NCI-H510A treated with DMSO at 0.1 percent for 48 hours (cell line): ENCODE data around the gene TYW3.
"Not testable (repeated sequence)": the region's sequence is repeated elsewhere in the genome, so short reads cannot be mapped to it uniquely, and the experiment has no call there.

Source experiments
- DNase-seq: peaks from one replicate; lab custom pipeline; 2025; lab: John Stamatoyannopoulos, UW

TYW3 gene

DNA sequence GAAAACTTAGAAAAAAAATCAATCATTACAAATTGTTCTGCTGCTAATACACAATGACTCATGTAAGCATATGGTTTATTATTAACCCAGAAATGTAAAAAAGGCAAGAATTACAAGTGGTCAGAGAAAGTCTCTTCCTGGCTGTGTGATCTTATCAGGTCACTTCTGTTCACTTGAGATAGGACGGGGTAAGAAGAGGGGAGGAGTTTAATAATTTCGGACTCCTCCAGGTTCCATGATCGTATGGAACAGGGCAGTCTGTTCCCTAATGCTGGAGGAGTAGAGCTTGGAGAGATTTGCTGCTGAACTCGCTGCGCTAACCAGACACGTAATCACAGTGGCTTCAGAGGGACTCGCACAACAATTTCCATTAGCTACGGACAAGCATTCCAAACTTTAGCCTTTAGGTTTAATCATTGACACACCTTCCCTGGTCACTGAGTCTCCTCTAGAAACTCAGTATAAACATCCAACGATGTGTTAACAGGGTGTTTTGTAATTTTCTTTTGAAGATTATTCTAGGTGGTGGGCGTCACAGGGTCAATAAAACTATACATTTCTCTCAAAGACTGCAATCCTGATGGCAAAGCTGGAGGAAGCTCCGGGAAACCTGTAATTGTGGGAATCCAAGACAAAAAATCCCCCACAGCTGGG, 1.4 kb upstream of the TYW3 start:
- DNase-seq, result no peak

DNA sequence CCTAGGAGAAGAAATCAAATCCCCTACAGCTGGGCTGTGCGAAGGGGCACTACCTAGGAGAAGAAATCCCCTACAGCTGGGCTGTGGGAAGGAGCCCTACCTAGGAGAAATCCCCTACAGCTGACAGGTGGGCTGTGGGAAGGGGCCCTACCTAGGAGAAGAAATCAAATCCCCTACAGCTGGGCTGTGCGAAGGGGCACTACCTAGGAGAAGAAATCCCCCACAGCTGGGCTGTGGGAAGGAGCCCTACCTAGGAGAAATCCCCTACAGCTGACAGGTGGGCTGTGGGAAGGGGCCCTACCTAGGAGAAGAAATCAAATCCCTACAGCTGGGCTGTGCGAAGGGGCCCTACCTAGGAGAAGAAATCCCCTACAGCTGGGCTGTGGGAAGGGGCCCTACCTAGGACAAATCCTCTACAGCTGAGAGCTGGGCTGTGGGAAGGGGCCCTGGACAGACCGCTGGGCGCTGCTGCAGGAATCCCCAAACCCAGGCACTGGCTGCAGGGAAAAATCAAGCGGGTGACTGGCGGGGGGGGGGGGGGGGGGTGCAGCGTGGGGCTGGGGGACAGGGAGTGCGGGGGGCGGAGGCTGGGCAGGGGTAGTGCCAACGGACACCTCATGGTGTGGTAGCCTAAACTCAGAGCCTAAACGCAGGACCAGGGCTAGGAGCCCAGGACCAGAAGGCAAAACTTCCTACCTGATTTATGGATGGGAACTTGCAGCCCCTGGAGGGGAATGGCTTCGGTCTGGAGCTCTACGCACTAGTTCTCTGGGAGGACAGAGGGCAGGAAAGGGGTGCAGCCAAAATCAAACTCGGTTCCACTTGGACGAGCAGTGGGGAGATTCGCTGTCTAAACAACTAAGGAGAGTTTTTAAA, 643 bp upstream of the TYW3 start:
- DNase-seq, result not testable (repeated sequence)

- DNase-seq, result peak; percentile 93
These were observed 892 bp downstream of the TYW3 start for GRCh38 chr1:74733604-74734484.

- DNase-seq, result no peak
These were observed 4.4 kb downstream of the TYW3 start for GRCh38 chr1:74737333-74737732.

- DNase-seq, result not testable (repeated sequence)
These were observed 7.5 kb downstream of the TYW3 start for GRCh38 chr1:74740307-74740980.

- DNase-seq, result not testable (repeated sequence)
These were observed 12.3 kb downstream of the TYW3 start for GRCh38 chr1:74745247-74745646.

DNA sequence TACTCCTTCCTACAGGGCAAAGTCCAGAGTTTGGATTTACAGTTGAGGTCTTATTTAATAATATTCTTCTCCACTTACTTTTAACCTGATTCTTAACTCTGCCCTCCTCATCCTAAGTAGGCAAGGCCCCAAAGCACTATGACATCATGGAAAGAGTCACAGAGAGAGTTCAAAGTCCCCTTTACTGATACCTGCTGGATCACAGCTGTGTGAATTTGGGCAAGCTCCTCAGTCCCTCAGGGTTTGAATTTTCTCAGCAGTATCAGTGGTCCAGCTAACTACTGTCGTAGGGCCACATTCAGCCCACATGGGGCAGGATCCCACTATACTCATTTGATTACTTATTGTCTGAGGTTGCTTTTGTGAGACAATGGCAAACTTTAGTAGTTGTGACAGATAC, 16.0 kb downstream of the TYW3 start:
- no peak for DNase-seq

DNA sequence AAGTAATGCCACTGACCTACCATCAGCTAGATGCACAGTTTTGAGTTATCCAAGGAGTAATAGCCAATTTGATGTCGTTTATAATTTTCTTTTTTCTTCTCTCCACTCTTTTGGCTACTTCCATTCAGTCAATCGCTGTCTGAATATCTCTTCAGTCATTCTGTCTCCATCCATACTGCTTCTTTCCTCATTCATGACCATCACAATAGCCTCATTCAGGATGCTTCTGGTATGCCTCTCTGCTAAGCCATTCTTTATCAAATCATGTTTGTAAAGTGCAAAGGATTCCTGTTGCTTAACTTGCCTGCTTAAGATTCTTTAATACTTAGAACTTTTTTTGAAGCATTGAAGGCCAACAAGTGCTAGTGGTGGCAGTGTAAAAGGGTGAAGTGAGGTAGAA, 20.2 kb downstream of the TYW3 start:
- DNase-seq, result no peak

DNA sequence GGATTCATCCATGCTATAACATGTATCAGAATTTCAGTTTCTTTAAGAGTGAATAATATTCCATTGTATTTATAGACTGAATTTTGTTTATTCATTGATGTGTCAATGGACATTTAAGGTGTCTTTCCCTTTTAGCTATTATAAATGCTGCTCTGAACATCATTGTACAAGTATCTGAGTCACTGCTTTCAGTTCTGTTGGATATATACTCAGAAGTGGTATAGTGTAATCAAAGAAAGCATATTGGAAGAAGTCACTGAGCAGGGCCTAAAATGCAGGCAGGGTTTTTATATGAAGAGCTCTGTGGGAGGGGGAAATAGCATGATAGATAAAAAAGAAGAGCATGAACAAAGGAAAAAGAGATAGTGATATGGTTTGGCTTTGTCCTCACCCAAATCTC, 22.5 kb downstream of the TYW3 start:
- DNase-seq, result no peak

- DNase-seq, result not testable (repeated sequence)
These were observed 23.7 kb downstream of the TYW3 start for GRCh38 chr1:74756650-74757049.

GRCh38 chr1:74763807-74764206, 30.9 kb downstream of the TYW3 start:
- no peak for DNase-seq

DNA sequence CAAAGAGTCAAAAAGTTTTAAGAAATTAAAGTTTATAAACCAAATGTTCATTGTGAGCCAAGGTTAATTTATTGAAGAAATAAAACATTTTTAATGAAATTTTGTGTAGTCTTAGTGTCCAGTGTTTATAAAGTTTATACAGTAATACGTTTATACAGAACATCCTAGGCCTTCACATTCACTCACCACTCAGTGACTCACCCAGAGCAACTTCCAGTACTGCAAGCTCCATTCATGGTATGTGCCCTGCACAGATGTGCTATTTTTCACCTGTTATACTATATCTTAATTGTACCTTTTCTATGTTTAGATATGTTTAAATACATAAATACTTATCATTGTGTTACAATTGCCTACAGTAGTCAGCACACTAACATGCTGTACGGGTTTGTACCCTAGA, 33.6 kb downstream of the TYW3 start:
- no peak for DNase-seq

DNA sequence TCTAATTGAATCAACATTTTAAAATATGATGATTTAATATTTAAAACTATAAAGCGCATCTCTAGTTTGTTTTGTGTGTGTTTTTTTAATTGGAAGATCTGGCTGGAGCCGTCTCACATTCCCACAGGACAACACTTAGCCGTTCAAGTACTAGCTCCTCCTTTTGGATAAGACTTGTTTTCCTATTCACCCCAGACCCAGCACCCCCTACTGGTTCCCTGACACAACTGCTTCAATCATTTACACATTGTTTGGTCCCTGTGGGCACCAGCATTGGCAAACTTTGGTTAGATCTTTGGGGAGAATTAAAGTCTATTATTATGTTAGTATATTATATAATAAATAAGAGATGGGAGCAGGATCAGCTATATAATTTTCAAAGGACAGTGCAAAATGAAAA, 34.5 kb downstream of the TYW3 start:
- no peak for DNase-seq

GRCh38 chr1:74771913-74772515, 39.1 kb downstream of the TYW3 start:
- peak; percentile 85 for DNase-seq

GRCh38 chr1:74772945-74773344, 40.0 kb downstream of the TYW3 start:
- peak; percentile 29 for DNase-seq

DNA sequence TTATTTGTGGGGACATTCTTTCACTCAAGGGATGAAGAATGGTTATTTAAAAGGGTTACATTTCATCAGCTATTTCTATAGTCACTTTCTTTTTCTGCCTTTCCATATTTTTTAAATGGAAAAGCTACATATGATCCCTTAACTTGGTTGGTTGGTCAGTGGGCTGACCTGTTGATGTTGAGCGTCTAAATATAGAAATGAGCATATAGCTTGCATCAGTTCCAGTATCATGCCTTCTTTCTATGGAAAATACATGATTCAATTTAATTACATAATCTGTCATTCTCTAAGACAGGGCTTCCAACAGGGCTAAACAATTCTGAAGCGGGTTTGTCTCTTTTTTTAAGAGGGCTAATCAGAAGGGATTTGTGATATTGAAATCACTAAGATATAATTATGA, 40.6 kb downstream of the TYW3 start:
- no peak for DNase-seq

DNA sequence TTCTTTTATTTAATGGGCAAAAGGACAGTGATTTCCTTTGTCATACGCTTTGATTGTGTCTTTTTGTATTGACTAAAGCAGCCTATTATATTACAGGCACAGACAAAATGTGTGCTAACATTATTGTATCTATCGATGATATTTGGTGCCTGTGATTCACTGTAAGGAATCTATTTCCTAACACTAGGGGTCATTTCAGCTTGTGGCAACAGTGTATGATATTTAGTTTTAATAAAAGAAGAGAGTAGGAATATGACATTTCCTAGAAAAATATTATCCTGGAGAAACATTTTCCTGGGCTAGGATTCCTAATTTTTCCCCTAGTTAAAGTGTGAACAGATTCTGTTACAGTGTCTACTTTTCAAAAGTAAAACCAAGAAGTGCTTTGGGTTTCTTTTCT, 42.8 kb downstream of the TYW3 start:
- DNase-seq, result no peak

DNA sequence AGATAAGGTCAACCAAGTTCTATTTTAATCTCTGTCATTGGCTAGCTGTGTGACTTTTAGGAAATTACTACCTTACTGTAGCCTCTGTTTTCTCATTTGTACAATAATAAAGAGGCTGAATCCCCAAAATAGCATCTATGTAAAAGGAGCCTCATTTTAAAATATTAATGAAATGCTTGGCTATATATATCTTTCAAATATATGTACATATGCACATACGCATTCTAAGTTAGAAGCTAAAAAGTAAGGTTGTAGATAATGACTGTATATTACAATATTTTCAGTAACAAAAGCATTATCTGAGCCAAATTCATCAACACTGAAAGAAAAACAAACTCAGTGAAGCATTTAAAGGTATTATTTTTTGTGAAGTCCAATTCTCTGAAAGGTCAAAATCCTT, 44.6 kb downstream of the TYW3 start:
- DNase-seq, result no peak

DNA sequence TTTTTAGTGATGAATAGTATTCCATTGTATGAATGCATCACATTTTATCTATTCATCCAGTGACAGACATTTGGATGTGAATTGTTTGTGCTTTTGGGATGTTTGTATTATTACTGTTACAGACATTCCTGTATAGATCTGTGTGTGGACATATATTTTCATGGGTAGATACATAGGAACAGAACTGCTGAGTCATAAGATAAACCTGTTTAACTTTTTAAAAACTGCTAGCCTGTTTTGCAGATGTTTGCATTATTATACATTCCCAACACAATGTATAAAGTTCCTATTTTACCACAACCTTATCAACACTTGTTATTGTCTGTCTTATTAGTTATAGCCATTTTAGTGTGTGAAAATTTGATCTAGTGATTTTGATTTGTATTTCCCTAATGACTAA, 46.8 kb downstream of the TYW3 start:
- no peak for DNase-seq

- no peak for DNase-seq
These were observed 47.6 kb downstream of the TYW3 start for GRCh38 chr1:74780594-74780993.

GRCh38 chr1:74785944-74786343, 53.0 kb downstream of the TYW3 start:
- no peak for DNase-seq

- no peak for DNase-seq
These were observed 57.5 kb downstream of the TYW3 start for GRCh38 chr1:74790453-74790852.
